Sigmoid colon (tissue), 4 donors: ENCODE data around the gene PCGF2.

Experiments
- POLR2A ChIP-seq, 2 donors: fragments of 450-650 bp; IDR thresholded peaks; one replicate each; pipeline ENCODE4 v1.6.1; 2016; ENCODE audit warnings: antibody characterized with exemption in 2 of 2, mild to moderate bottlenecking in 2 of 2, moderate library complexity in 2 of 2
- POLR2AphosphoS5 ChIP-seq, 4 donors: sonication (generic); formaldehyde crosslinking; IDR thresholded peaks; one replicate each; pipeline ENCODE4 v1.6.1; 2017; ENCODE audit warnings: antibody characterized with exemption in 4 of 4
- TF ChIP-seq, protein P1 (sequence below), 4 experiments: fragments of 450-650 bp in 3 of 4; fragments of 200-600 bp in 1 of 4; IDR thresholded peaks; one replicate each; pipeline ENCODE4 v1.5.1; 2016 to 2019; ENCODE audit warnings: antibody characterized with exemption in 4 of 4, mild to moderate bottlenecking in 3 of 4, moderate library complexity in 2 of 4

DNA sequence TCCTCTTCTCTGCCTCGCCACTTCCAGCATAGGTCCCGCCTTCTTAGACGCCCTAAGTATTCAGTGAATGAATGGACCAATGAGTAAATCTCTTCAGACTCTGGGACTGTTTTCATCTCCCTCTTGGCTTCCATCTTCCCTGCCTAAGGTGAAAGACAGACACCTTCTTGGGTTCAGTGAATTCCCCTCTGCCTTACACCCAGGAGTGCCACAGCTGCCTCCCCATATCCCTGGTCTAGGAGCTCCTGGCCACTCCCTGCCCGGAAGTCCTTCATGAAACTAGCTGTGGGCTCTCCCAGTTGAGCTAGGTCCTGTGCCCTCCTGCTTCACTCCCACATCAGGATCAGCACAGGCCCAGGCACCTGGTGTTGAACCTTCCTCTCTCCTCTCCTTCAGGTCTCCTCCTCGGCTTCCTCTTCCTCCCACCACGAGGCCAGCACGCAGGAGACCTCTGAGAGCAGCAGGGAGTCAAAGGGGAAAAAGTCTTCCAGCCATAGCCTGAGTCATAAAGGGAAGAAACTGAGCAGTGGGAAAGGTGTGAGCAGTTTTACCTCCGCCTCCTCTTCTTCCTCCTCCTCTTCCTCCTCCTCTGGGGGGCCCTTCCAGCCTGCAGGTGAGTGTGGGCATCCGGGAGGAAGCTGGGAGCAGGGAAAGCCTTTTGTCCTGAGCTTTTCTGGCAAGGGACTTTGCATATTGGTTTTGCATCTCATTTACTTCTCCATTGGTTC, 32.8 kb downstream of the PCGF2 start:
- TF ChIP-seq, protein P1, sequence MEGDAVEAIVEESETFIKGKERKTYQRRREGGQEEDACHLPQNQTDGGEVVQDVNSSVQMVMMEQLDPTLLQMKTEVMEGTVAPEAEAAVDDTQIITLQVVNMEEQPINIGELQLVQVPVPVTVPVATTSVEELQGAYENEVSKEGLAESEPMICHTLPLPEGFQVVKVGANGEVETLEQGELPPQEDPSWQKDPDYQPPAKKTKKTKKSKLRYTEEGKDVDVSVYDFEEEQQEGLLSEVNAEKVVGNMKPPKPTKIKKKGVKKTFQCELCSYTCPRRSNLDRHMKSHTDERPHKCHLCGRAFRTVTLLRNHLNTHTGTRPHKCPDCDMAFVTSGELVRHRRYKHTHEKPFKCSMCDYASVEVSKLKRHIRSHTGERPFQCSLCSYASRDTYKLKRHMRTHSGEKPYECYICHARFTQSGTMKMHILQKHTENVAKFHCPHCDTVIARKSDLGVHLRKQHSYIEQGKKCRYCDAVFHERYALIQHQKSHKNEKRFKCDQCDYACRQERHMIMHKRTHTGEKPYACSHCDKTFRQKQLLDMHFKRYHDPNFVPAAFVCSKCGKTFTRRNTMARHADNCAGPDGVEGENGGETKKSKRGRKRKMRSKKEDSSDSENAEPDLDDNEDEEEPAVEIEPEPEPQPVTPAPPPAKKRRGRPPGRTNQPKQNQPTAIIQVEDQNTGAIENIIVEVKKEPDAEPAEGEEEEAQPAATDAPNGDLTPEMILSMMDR (IDR thresholded peaks at IDR 0.05), result no peak
- TF ChIP-seq POLR2A (IDR thresholded peaks at IDR 0.05) (no peak), POLR2AphosphoS5 (IDR thresholded peaks at IDR 0.05) (peak in 1 of 4 donors; percentile 7)
